Large intestine (tissue), 1 donor: ENCODE results near the gene ACSM3. TPM values are rescaled to one million over a fixed set of nuclear protein-coding genes. Genes with fewer than 3 reads are reported as not detected.

Source experiments
- polyA plus RNA-seq: library from polyadenylated mRNA; unstranded; fragments of 120-200 nt; gene quantifications from one replicate; pipeline ENCODE4 v1.2.1, GENCODE V29; 2013

Gene ACSM3
- polyA plus RNA-seq, 1 donor = 14.6 TPM

Other genes starting within 250 kb of the ACSM3 start
- 1.4 TPM for gene ACSM2B, start 187.6 kb upstream of the ACSM3 start, polyA plus RNA-seq
- gene ACSM1, start 66.3 kb upstream of the ACSM3 start, polyA plus RNA-seq = 0.10 TPM
- 49.4 TPM for gene THUMPD1, start 22.2 kb upstream of the ACSM3 start, polyA plus RNA-seq
- 35.8 TPM for gene ERI2, start 42.5 kb downstream of the ACSM3 start, polyA plus RNA-seq
- 6.7 TPM for gene REXO5, start 42.5 kb downstream of the ACSM3 start, polyA plus RNA-seq
- gene DCUN1D3, start 136.3 kb downstream of the ACSM3 start, polyA plus RNA-seq = 18.3 TPM
- 72.6 TPM for gene LYRM1, start 136.8 kb downstream of the ACSM3 start, polyA plus RNA-seq